ENCODE measurements around the gene ZNF581.

The ZNF581 gene

GRCh38 chr19:55635334-55635717, 8.1 kb upstream of the ZNF581 start:
- no peak for DNase-seq

GRCh38 chr19:55635856-55636440, 7.5 kb upstream of the ZNF581 start:
- DNase-seq, result no peak

GRCh38 chr19:55636723-55637122, 6.7 kb upstream of the ZNF581 start:
- DNase-seq, result no peak

GRCh38 chr19:55637534-55637933, 5.9 kb upstream of the ZNF581 start:
- no peak for DNase-seq

- DNase-seq, result no peak
Measured at GRCh38 chr19:55638864-55639359, 4.5 kb upstream of the ZNF581 start.

GRCh38 chr19:55640043-55640576, 3.3 kb upstream of the ZNF581 start:
- DNase-seq, result peak; percentile 62

- no peak for DNase-seq
Measured at GRCh38 chr19:55640577-55641425, 2.6 kb upstream of the ZNF581 start, which contains the start of gene ZNF580. Gene ZNF580, plus strand, starts transcription at chr19:55641002. Its CDS starts 1,507 bp downstream, at chr19:55642509.

GRCh38 chr19:55641426-55642152, 1.9 kb upstream of the ZNF581 start:
- DNase-seq, result no peak

- no peak for DNase-seq
Measured at GRCh38 chr19:55642153-55643002, 1.1 kb upstream of the ZNF581 start.

GRCh38 chr19:55643887-55644176, 383 bp downstream of the ZNF581 start:
- DNase-seq, result no peak

- no peak for DNase-seq
Measured at GRCh38 chr19:55644191-55644833, 863 bp downstream of the ZNF581 start.

- no peak for DNase-seq
Measured at GRCh38 chr19:55644842-55645511, 1.5 kb downstream of the ZNF581 start.

GRCh38 chr19:55645512-55645881, 2.0 kb downstream of the ZNF581 start:
- DNase-seq, result no peak

- no peak for DNase-seq
Measured at GRCh38 chr19:55646889-55647731, 3.7 kb downstream of the ZNF581 start.

- DNase-seq, result no peak
Measured at GRCh38 chr19:55647732-55648584, 4.5 kb downstream of the ZNF581 start, which contains the start of gene CCDC106. Gene CCDC106, plus strand, starts transcription at chr19:55648212. Its CDS starts 835 bp downstream, at chr19:55649047.

- DNase-seq, result no peak
Measured at GRCh38 chr19:55648585-55649267, 5.3 kb downstream of the ZNF581 start.

- no peak for DNase-seq
Measured at GRCh38 chr19:55649268-55650125, 6.0 kb downstream of the ZNF581 start.

- no peak for DNase-seq
Measured at GRCh38 chr19:55650126-55650557, 6.7 kb downstream of the ZNF581 start.

Data from effector CD4-positive, alpha-beta T cell (primary cell).